Fibroblast of lung (primary cell): ENCODE results near the gene PPP1R9B.

Experiments
- CTCF ChIP-seq, 2 donors: IDR thresholded peaks in 1 of 2; conservative IDR thresholded peaks in 1 of 2; 1 replicate in 1 of 2; 2 replicates in 1 of 2; pipeline ENCODE4 v1.5.1; 2011 to 2012; ENCODE audit warnings: low read length in 2 of 2, control low read depth in 1 of 2, inconsistent platforms in 1 of 2, low read depth in 1 of 2, mild to moderate bottlenecking in 1 of 2
- EZH2 ChIP-seq: IDR thresholded peaks from 2 replicates; pipeline ENCODE4 v1.5.1; 2012; ENCODE audit warnings: low read length, control low read depth, mild to moderate bottlenecking; ENCODE audit errors: missing control alignments

- no peak for TF ChIP-seq EZH2
- TF ChIP-seq CTCF (conservative IDR thresholded peaks at IDR 0.05 in 1 of 2, IDR thresholded peaks at IDR 0.05 in 1 of 2; ENCODE audit: low read depth in 1 of 2, low read length in 2 of 2) = no peak
Observed at GRCh38 chr17:50090071-50090470, 60.4 kb downstream of the PPP1R9B start.
